ENCODE data around the gene TMEM239. TPM values are rescaled to one million over a fixed set of nuclear protein-coding genes. Genes with fewer than 3 reads are reported as not detected.
"Not testable (repeated sequence)": the region's sequence is repeated elsewhere in the genome, so short reads cannot be mapped to it uniquely, and the experiment has no call there.

Gene TMEM239
- total and polyA plus RNA-seq, 2 donors, result under 0.01 to 0.05 TPM

- Histone ChIP-seq H3K27me3 (ENCODE audit: control insufficient read depth in 2 of 2, insufficient read depth in 1 of 2, low read length in 1 of 2) (peaks cover 65 to 94% of the 10 kb centered on the region in 2 donors), H3K4me3 (ENCODE audit: low read length in 2 of 2) (no peak overlapping the region), H3K4me1 (ENCODE audit: control insufficient read depth in 2 of 2, insufficient read depth in 2 of 2, low read length in 2 of 2) (peaks cover 1 to 11% of the 10 kb centered on the region in 2 donors), H3K27ac (ENCODE audit: low read depth in 1 of 2, low read length in 1 of 2) (no peak overlapping the region), H3K36me3 (ENCODE audit: control insufficient read depth in 2 of 2, insufficient read depth in 2 of 2, low read length in 1 of 2) (no peaks in the 10 kb centered on the region), H3K9me3 (ENCODE audit: control insufficient read depth in 2 of 2, insufficient read depth in 1 of 2, low read length in 1 of 2) (peaks cover 0 to 6% of the 10 kb centered on the region in 2 donors)
- 32% methylated on average over 49 of the region's 49 CpGs for WGBS
- DNase-seq (ENCODE audit: low read depth in 6 of 9, low spot score in 9 of 9), result no peak
Observed at GRCh38 chr20:2804852-2805688, 11.1 kb upstream of the TMEM239 start.

- WGBS, result 76% methylated on average over 22 of the region's 22 CpGs
- H3K27ac ChIP-seq (ENCODE audit: low read depth in 1 of 2, low read length in 1 of 2), result no peak overlapping the region
- H3K9me3 ChIP-seq (ENCODE audit: control insufficient read depth in 2 of 2, insufficient read depth in 1 of 2, low read length in 1 of 2), result peaks cover 0 to 5% of the 10 kb centered on the region in 2 donors
- no peak overlapping the region for H3K4me3 ChIP-seq (ENCODE audit: low read length in 2 of 2)
- H3K36me3 ChIP-seq (ENCODE audit: control insufficient read depth in 2 of 2, insufficient read depth in 2 of 2, low read length in 1 of 2), result no peaks in the 10 kb centered on the region
- H3K27me3 ChIP-seq (ENCODE audit: control insufficient read depth in 2 of 2, insufficient read depth in 1 of 2, low read length in 1 of 2), result peaks cover 58 to 88% of the 10 kb centered on the region in 2 donors
- H3K4me1 ChIP-seq (ENCODE audit: control insufficient read depth in 2 of 2, insufficient read depth in 2 of 2, low read length in 2 of 2), result peaks cover 0 to 8% of the 10 kb centered on the region in 2 donors
- no peak for DNase-seq (ENCODE audit: low read depth in 6 of 9, low spot score in 9 of 9)
Observed at GRCh38 chr20:2805689-2806350, 10.3 kb upstream of the TMEM239 start.

GRCh38 chr20:2806351-2806701 is 9.8 kb upstream of the TMEM239 start:
- 85% methylated on average over 4 of the region's 4 CpGs for WGBS
- Histone ChIP-seq H3K4me1 (ENCODE audit: control insufficient read depth in 2 of 2, insufficient read depth in 2 of 2, low read length in 2 of 2) (peaks cover 0 to 3% of the 10 kb centered on the region in 2 donors), H3K36me3 (ENCODE audit: control insufficient read depth in 2 of 2, insufficient read depth in 2 of 2, low read length in 1 of 2) (no peaks in the 10 kb centered on the region), H3K27me3 (ENCODE audit: control insufficient read depth in 2 of 2, insufficient read depth in 1 of 2, low read length in 1 of 2) (peaks cover 54 to 83% of the 10 kb centered on the region in 2 donors), H3K27ac (ENCODE audit: low read depth in 1 of 2, low read length in 1 of 2) (no peak overlapping the region), H3K4me3 (ENCODE audit: low read length in 2 of 2) (no peak overlapping the region), H3K9me3 (ENCODE audit: control insufficient read depth in 2 of 2, insufficient read depth in 1 of 2, low read length in 1 of 2) (peaks cover 0 to 5% of the 10 kb centered on the region in 2 donors)
- no peak for DNase-seq (ENCODE audit: low read depth in 6 of 9, low spot score in 9 of 9)

GRCh38 chr20:2807019-2807418 is 9.1 kb upstream of the TMEM239 start:
- WGBS, result 98% methylated on average over 4 of the region's 4 CpGs
- DNase-seq (ENCODE audit: low read depth in 6 of 9, low spot score in 9 of 9), result no peak
- no peak overlapping the region for H3K4me3 ChIP-seq (ENCODE audit: low read length in 2 of 2)
- no peak overlapping the region for H3K27ac ChIP-seq (ENCODE audit: low read depth in 1 of 2, low read length in 1 of 2)
- no peaks in the 10 kb centered on the region for H3K4me1 ChIP-seq (ENCODE audit: control insufficient read depth in 2 of 2, insufficient read depth in 2 of 2, low read length in 2 of 2)
- peaks cover 50 to 79% of the 10 kb centered on the region in 2 donors for H3K27me3 ChIP-seq (ENCODE audit: control insufficient read depth in 2 of 2, insufficient read depth in 1 of 2, low read length in 1 of 2)
- H3K9me3 ChIP-seq (ENCODE audit: control insufficient read depth in 2 of 2, insufficient read depth in 1 of 2, low read length in 1 of 2), result no peaks in the 10 kb centered on the region
- H3K36me3 ChIP-seq (ENCODE audit: control insufficient read depth in 2 of 2, insufficient read depth in 2 of 2, low read length in 1 of 2), result no peaks in the 10 kb centered on the region

GRCh38 chr20:2807929-2808328 is 8.2 kb upstream of the TMEM239 start:
- H3K9me3 ChIP-seq (ENCODE audit: control insufficient read depth in 2 of 2, insufficient read depth in 1 of 2, low read length in 1 of 2); H3K36me3 ChIP-seq (ENCODE audit: control insufficient read depth in 2 of 2, insufficient read depth in 2 of 2, low read length in 1 of 2); H3K4me3 ChIP-seq (ENCODE audit: low read length in 2 of 2); H3K4me1 ChIP-seq (ENCODE audit: control insufficient read depth in 2 of 2, insufficient read depth in 2 of 2, low read length in 2 of 2); H3K27ac ChIP-seq (ENCODE audit: low read depth in 1 of 2, low read length in 1 of 2); DNase-seq (ENCODE audit: low read depth in 6 of 9, low spot score in 9 of 9): not testable (repeated sequence)
- peaks cover 41 to 70% of the 10 kb centered on the region in 2 donors for H3K27me3 ChIP-seq (ENCODE audit: control insufficient read depth in 2 of 2, insufficient read depth in 1 of 2, low read length in 1 of 2)
- WGBS, result 90% methylated on average over 9 of the region's 9 CpGs

- Histone ChIP-seq H3K9me3 (ENCODE audit: control insufficient read depth in 2 of 2, insufficient read depth in 1 of 2, low read length in 1 of 2) (no peaks in the 10 kb centered on the region), H3K27me3 (ENCODE audit: control insufficient read depth in 2 of 2, insufficient read depth in 1 of 2, low read length in 1 of 2) (peaks cover 24 to 56% of the 10 kb centered on the region in 2 donors), H3K36me3 (ENCODE audit: control insufficient read depth in 2 of 2, insufficient read depth in 2 of 2, low read length in 1 of 2) (no peaks in the 10 kb centered on the region), H3K27ac (ENCODE audit: low read depth in 1 of 2, low read length in 1 of 2) (no peak overlapping the region), H3K4me1 (ENCODE audit: control insufficient read depth in 2 of 2, insufficient read depth in 2 of 2, low read length in 2 of 2) (no peaks in the 10 kb centered on the region), H3K4me3 (ENCODE audit: low read length in 2 of 2) (no peak overlapping the region)
- no peak for DNase-seq (ENCODE audit: low read depth in 6 of 9, low spot score in 9 of 9)
- WGBS, result 97% methylated on average over 10 of the region's 10 CpGs
Observed at GRCh38 chr20:2809690-2810089, 6.5 kb upstream of the TMEM239 start.

- Histone ChIP-seq H3K36me3 (ENCODE audit: control insufficient read depth in 2 of 2, insufficient read depth in 2 of 2, low read length in 1 of 2) (no peaks in the 10 kb centered on the region), H3K27me3 (ENCODE audit: control insufficient read depth in 2 of 2, insufficient read depth in 1 of 2, low read length in 1 of 2) (peaks cover 5 to 47% of the 10 kb centered on the region in 2 donors), H3K4me3 (ENCODE audit: low read length in 2 of 2) (no peak overlapping the region), H3K9me3 (ENCODE audit: control insufficient read depth in 2 of 2, insufficient read depth in 1 of 2, low read length in 1 of 2) (no peaks in the 10 kb centered on the region), H3K4me1 (ENCODE audit: control insufficient read depth in 2 of 2, insufficient read depth in 2 of 2, low read length in 2 of 2) (peaks cover 0 to 2% of the 10 kb centered on the region in 2 donors), H3K27ac (ENCODE audit: low read depth in 1 of 2, low read length in 1 of 2) (no peak overlapping the region)
- WGBS, result 80% methylated on average over 3 of the region's 3 CpGs
- DNase-seq (ENCODE audit: low read depth in 6 of 9, low spot score in 9 of 9), result no peak
Observed at GRCh38 chr20:2812189-2812588, 4.0 kb upstream of the TMEM239 start.

- WGBS, result 97% methylated on average over 1 of the region's 1 CpG
- Histone ChIP-seq H3K36me3 (ENCODE audit: control insufficient read depth in 2 of 2, insufficient read depth in 2 of 2, low read length in 1 of 2) (no peaks in the 10 kb centered on the region), H3K27me3 (ENCODE audit: control insufficient read depth in 2 of 2, insufficient read depth in 1 of 2, low read length in 1 of 2) (peaks cover 2 to 41% of the 10 kb centered on the region in 2 donors), H3K9me3 (ENCODE audit: control insufficient read depth in 2 of 2, insufficient read depth in 1 of 2, low read length in 1 of 2) (no peaks in the 10 kb centered on the region), H3K27ac (ENCODE audit: low read depth in 1 of 2, low read length in 1 of 2) (no peak overlapping the region), H3K4me1 (ENCODE audit: control insufficient read depth in 2 of 2, insufficient read depth in 2 of 2, low read length in 2 of 2) (peaks cover 0 to 2% of the 10 kb centered on the region in 2 donors), H3K4me3 (ENCODE audit: low read length in 2 of 2) (no peak overlapping the region)
- DNase-seq (ENCODE audit: low read depth in 6 of 9, low spot score in 9 of 9), result no peak
Observed at GRCh38 chr20:2814076-2814475, 2.1 kb upstream of the TMEM239 start.

GRCh38 chr20:2814587-2815051 is 1.5 kb upstream of the TMEM239 start, which contains the start of gene C20orf141:
Gene C20orf141, plus strand, starts transcription at chr20:2814987. Its CDS starts 198 bp downstream, at chr20:2815185.
- Histone ChIP-seq H3K9me3 (ENCODE audit: control insufficient read depth in 2 of 2, insufficient read depth in 1 of 2, low read length in 1 of 2) (no peaks in the 10 kb centered on the region), H3K4me1 (ENCODE audit: control insufficient read depth in 2 of 2, insufficient read depth in 2 of 2, low read length in 2 of 2) (peaks cover 0 to 2% of the 10 kb centered on the region in 2 donors), H3K27ac (ENCODE audit: low read depth in 1 of 2, low read length in 1 of 2) (peak within 1 kb of the TSS in 1 of 2 donors; percentile 3), H3K27me3 (ENCODE audit: control insufficient read depth in 2 of 2, insufficient read depth in 1 of 2, low read length in 1 of 2) (peaks cover 4 to 41% of the 10 kb centered on the region in 2 donors), H3K36me3 (ENCODE audit: control insufficient read depth in 2 of 2, insufficient read depth in 2 of 2, low read length in 1 of 2) (no peaks in the 10 kb centered on the region), H3K4me3 (ENCODE audit: low read length in 2 of 2) (no peak within 1 kb of the TSS)
- 28% methylated on average over 5 of the region's 5 CpGs for WGBS
- no peak for DNase-seq (ENCODE audit: low read depth in 6 of 9, low spot score in 9 of 9)
